ENCODE results near the gene MMP25. TPM values are rescaled to one million over a fixed set of nuclear protein-coding genes. Genes with fewer than 3 reads are reported as not detected.

The MMP25 gene
- total and polyA plus RNA-seq, 2 donors (not counting 1 experiment from before 2014, with no cell fraction given), result 0.12 to 0.22 TPM

DNA sequence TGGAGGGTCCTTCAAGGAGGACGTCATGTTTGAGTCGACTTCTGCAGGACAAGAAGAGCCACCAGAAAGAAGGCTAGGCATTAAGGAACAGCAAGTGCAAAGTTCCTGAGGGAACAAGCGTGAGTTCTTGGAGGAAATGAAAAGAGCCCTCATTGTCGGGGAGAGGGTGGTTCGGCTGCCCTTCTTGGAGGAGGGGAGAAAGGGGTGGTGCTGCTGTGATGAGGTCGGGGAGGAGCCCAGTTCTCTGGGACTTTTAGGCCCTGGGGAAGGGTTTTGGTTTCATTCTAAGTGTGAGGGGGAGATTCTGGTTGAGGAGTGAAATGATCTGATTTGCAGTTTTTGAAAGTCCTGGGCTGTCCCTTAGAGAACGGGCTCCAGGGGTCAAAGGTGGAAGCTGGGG, 13.7 kb upstream of the MMP25 start:
- Histone ChIP-seq H2AFZ (ENCODE audit: insufficient read depth, low read depth, low read length, poor library complexity, severe bottlenecking) (no peak overlapping the region), H3K9me3 (ENCODE audit: control extremely low read depth in 1 of 3, control insufficient read depth in 2 of 3, insufficient read depth in 1 of 3, low read length in 2 of 3) (peaks cover 0 to 25% (median 0%) of the 10 kb centered on the region in 3 donors), H3K27me3 (replicated peaks in 1 of 4; ENCODE audit: control extremely low read depth in 1 of 4, control insufficient read depth in 3 of 4, insufficient read depth in 4 of 4, low read length in 3 of 4) (peaks cover 0 to 83% (median 47%) of the 10 kb centered on the region in 4 experiments), H3K27ac (ENCODE audit: low read length in 2 of 2) (no peak overlapping the region), H3K36me3 (replicated peaks in 1 of 2; ENCODE audit: control extremely low read depth in 1 of 2, control insufficient read depth in 1 of 2, extremely low read depth in 1 of 2, insufficient read depth in 2 of 2, low read length in 1 of 2) (no peaks in the 10 kb centered on the region), H3K79me2 (ENCODE audit: control insufficient read depth, insufficient read depth, low read length) (no peaks in the 10 kb centered on the region), H3K4me1 (ENCODE audit: control insufficient read depth in 2 of 2, insufficient read depth in 2 of 2, low read length in 2 of 2) (peaks cover 39 to 52% of the 10 kb centered on the region in 2 donors), H3K4me3 (ENCODE audit: control extremely low read depth in 1 of 5, extremely low read depth in 1 of 5, insufficient read depth in 1 of 5, low read depth in 2 of 5, low read length in 4 of 5) (no peak overlapping the region), H3K4me2 (replicated peaks; ENCODE audit: low read depth, low read length, poor library complexity, severe bottlenecking) (no peak overlapping the region), H4K20me1 (ENCODE audit: control insufficient read depth, insufficient read depth, low read length, poor library complexity, severe bottlenecking) (peaks cover 27% of the 10 kb centered on the region), H3K9ac (ENCODE audit: low read length) (no peak overlapping the region)
- Mint-ChIP-seq H3K27ac (no peak overlapping the region), H3K27me3 (peaks cover 55% of the 10 kb centered on the region), H3K4me1 (peaks cover 28% of the 10 kb centered on the region), H3K9me3 (ENCODE audit: insufficient read depth) (no peaks in the 10 kb centered on the region), H3K4me3 (no peak overlapping the region)
- no peak for ATAC-seq (ENCODE audit: low read depth)
- intact Hi-C loops (cut with micrococcal nuclease), result no loop called here
- TF ChIP-seq CTCF (IDR thresholded peaks at IDR 0.05), result no peak
- TF ChIP-seq EZH2 (IDR thresholded peaks at IDR 0.05; ENCODE audit: borderline replicate concordance, insufficient read depth, low read depth, low read length, poor library complexity, severe bottlenecking), result no peak
- WGBS (ENCODE audit: insufficient coverage), result 29% methylated on average over 7 of the region's 7 CpGs
- ChIA-PET POLR2A (no interaction called here), CTCF (interaction anchor here (0.7 to 8.9 kb wide), 8 partner anchors 9 to 135 kb away, joined by 3 to 133 read pairs (median 8); partner anchors contain the start of genes HCFC1R1, MMP25 and THOC6)
- no peak for DNase-seq

DNA sequence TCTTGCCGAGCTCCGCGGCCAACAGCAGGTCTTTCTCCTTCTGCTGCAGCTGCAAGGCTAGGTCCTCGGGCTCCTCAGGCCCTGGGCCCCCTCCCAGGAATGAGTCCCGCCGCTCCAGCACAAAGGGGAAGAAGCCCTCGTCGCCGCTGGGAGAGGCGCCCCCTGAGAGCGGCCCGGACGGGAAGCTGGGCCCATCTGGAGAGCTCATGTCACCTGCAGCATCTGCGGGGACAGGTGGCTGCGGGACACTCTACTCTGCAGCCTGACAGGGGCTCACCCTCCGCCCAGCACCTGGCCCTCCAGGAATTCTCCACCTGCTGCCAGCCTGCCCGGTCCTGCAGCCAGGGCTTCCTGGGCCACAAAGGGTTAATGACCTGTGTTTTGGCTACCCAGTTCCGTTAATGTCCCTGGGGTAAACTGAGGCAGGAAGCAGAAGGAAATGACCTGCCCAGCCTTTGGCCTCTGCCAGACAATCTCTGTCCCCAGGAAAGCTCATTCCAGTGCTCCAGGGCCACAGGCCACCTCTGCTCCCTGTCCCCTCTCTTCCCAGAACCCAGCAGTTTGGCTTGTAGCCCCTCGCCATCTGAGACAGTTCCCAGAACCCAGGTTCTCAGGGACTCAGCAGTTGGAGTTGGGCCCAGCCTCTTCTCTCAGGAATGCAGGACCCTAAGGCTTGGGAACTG, 10.9 kb upstream of the MMP25 start:
- peaks cover 15 to 33% of the 10 kb centered on the region in 2 donors for H3K4me1 ChIP-seq (ENCODE audit: control insufficient read depth in 2 of 2, insufficient read depth in 2 of 2, low read length in 2 of 2)
- no peak overlapping the region for H2AFZ ChIP-seq (ENCODE audit: insufficient read depth, low read depth, low read length, poor library complexity, severe bottlenecking)
- peak overlapping the region; percentile 73 for H3K4me2 ChIP-seq (replicated peaks; ENCODE audit: low read depth, low read length, poor library complexity, severe bottlenecking)
- H3K9ac ChIP-seq (ENCODE audit: low read length), result no peak overlapping the region
- H3K27ac ChIP-seq (ENCODE audit: low read length in 2 of 2), result no peak overlapping the region
- Mint-ChIP-seq H3K27me3 (peaks cover 57% of the 10 kb centered on the region), H3K4me3 (peak overlapping the region; percentile 49), H3K27ac (peak overlapping the region; percentile 70), H3K4me1 (peaks cover 14% of the 10 kb centered on the region), H3K9me3 (ENCODE audit: insufficient read depth) (no peaks in the 10 kb centered on the region)
- H3K36me3 ChIP-seq (replicated peaks in 1 of 2; ENCODE audit: control extremely low read depth in 1 of 2, control insufficient read depth in 1 of 2, extremely low read depth in 1 of 2, insufficient read depth in 2 of 2, low read length in 1 of 2), result no peaks in the 10 kb centered on the region
- POLR2A ChIA-PET, result interaction anchor here (0.6 kb wide), 1 partner anchor 58 kb away, joined by 4 read pairs; no protein-coding TSS in a partner anchor
- DNase-seq, result no peak
- WGBS (ENCODE audit: insufficient coverage), result 31% methylated on average over 19 of the region's 19 CpGs
- peaks cover 0 to 24% (median 0%) of the 10 kb centered on the region in 3 donors for H3K9me3 ChIP-seq (ENCODE audit: control extremely low read depth in 1 of 3, control insufficient read depth in 2 of 3, insufficient read depth in 1 of 3, low read length in 2 of 3)
- H4K20me1 ChIP-seq (ENCODE audit: control insufficient read depth, insufficient read depth, low read length, poor library complexity, severe bottlenecking), result peaks cover 16% of the 10 kb centered on the region
- H3K4me3 ChIP-seq (ENCODE audit: control extremely low read depth in 1 of 5, extremely low read depth in 1 of 5, insufficient read depth in 1 of 5, low read depth in 2 of 5, low read length in 4 of 5), result no peak overlapping the region
- peaks cover 0 to 91% (median 50%) of the 10 kb centered on the region in 4 experiments for H3K27me3 ChIP-seq (replicated peaks in 1 of 4; ENCODE audit: control extremely low read depth in 1 of 4, control insufficient read depth in 3 of 4, insufficient read depth in 4 of 4, low read length in 3 of 4)
- TF ChIP-seq CTCF (IDR thresholded peaks at IDR 0.05) (no peak), EZH2 (IDR thresholded peaks at IDR 0.05; ENCODE audit: borderline replicate concordance, insufficient read depth, low read depth, low read length, poor library complexity, severe bottlenecking) (no peak)
- intact Hi-C loops (cut with micrococcal nuclease), result no loop called here
- ATAC-seq (ENCODE audit: low read depth), result no peak
- H3K79me2 ChIP-seq (ENCODE audit: control insufficient read depth, insufficient read depth, low read length), result no peaks in the 10 kb centered on the region
- CTCF ChIA-PET, result interaction anchor here (0.8 to 8.9 kb wide), 5 partner anchors 8 to 94 kb away, joined by 3 to 133 read pairs (median 28); partner anchors contain the start of genes HCFC1R1, MMP25 and THOC6
